Measurements from ENCODE around the gene CCDC30.
"Not testable (repeated sequence)": the region's sequence is repeated elsewhere in the genome, so short reads cannot be mapped to it uniquely, and the experiment has no call there.

Gene CCDC30

DNA sequence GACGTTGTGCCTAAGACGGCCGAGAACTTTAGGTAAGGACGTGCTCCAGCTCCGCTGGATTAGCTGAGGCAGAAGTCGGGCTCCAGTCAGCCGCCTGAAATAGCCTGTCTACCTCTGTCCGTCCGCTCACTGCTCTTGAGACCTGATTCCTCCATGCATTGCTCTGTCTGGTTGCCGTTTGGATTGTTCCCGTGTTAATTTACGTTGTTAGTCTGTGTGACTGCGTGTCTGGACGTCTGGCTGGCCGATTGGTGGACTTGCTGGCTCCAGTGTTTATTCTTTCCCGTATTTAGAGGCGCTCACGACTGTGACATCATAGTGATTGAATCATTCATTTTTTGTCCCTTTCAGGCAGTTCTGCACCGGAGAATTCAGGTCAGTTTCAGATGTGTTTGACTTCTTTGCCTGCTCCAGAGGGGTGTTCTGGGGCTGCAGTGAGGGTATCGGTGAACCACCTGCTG is 195.8 kb downstream of the CCDC30 start:
- no peak for DNase-seq

DNA sequence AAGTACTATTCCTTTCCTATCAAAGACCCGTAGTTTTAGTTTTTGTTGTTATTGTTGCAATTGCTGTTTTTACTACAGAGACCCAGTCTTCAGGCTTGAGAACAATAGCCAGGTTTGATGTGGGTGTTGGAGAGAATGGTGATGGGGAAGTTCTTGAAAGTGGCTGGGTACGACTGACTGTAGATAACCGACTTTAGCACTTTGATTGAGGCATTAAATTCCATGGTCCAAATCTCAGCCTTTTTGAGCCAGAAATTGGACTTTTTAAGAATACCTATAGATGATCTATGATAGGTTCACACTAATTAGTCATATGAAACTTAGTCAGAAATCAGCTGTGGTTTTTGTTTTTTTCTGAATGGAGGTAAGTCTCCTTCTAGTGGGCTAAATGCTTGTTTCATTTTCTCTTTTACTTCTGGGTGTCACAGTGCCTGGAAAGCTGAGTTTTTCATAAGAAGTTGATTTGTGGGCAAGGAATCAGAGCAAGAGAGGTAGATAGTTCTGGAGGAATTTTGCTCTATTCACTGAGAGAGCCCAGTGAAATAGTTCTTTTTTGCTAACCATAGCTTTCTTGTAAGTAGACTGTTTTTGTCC is 197.9 kb downstream of the CCDC30 start:
- DNase-seq = no peak

DNA sequence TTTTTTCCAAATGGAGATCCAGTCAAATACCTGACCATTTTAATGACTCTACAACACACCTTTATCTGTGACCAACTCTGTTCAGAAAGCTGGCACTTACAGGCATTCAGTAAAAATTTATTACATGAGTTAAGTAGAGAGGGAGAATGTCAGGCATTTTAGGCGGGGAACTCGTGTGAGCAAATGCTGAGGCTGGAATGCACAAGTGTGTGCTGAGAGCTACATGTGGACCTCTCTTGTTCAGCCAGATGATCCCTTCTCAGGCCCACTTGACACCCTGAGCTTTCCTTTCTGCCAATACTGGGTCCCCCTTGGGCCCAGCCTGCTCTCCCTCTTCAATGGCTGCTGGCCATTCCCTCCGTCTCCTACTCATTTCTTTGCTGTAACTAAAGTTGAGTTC is 206.8 kb downstream of the CCDC30 start:
- no peak for DNase-seq

DNA sequence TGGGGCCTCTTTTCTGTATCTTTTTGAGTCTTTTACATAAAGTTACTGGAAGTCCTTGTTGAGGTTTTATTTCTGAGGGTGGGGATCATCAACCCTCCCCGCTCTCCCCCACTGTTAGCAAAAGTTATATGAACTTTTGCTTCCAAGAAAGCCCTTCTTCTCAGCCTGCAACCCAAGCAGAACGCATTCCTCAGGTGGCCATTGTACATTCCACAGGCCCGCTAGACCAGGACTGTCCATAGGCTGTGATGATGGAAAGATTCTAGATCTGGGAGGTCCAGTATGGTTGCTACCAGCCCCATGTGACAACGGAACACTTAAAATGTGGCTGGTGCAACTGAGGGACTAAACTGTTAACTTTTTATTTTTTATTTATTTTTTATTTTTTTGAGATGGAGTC is 207.3 kb downstream of the CCDC30 start:
- no peak for DNase-seq

DNA sequence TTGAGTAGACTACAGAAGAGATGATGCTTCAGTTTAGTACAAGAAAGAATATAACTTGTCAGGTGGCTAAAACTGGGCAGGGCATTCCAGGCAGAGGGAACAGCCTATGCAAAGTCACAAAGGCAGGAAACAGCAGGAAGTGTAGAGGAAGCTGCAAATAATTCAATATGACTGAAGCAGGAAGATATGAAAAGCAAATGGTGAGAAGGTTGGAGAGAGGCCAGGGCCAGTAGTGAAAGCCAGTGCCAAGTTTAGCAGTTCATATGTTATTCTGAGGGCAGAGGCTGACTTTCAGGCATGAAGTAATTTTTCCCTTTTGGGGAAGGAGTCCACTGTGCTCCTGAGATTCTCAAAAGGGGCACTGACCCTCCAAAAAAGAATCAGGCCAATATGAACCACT is 211.1 kb downstream of the CCDC30 start:
- DNase-seq = no peak

DNA sequence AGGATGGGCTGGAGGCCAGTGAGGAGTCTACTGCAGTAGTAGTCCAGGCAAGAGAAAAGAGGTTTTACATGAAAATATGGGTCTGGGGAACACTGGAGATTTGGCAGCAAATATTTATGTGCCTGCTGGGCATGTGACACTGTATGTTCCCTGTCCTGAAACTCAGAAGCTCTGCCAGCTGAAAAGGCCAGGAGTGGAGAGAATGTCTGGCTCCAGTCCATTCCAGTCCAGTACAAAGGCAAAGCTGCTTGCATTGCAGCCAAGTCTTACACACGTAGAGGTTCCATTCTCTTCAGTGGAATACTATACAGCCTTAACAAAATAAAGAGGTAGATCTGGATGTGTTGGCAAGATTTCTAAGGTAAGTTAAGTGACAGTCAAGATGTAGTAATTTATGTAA is 211.6 kb downstream of the CCDC30 start:
- no peak for DNase-seq

DNA sequence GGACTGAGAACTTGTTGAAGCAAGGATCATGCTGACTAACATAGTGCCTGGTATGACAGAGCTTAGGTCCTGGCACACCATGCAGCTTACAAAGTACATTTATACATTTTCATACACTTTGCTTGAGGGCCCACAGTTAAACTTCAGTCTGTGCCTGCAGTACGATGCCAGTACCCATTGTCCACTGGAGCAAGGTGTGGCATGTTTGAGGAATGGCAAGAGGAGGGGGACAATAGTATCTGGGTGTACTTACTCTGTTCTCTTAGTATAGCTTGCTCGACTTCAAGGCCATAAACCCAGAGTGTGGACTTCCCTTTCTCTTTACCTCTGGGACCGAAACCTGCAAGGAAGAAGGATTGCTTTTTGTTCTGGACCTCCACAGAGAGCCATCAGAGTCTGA is 212.4 kb downstream of the CCDC30 start:
- no peak for DNase-seq

DNA sequence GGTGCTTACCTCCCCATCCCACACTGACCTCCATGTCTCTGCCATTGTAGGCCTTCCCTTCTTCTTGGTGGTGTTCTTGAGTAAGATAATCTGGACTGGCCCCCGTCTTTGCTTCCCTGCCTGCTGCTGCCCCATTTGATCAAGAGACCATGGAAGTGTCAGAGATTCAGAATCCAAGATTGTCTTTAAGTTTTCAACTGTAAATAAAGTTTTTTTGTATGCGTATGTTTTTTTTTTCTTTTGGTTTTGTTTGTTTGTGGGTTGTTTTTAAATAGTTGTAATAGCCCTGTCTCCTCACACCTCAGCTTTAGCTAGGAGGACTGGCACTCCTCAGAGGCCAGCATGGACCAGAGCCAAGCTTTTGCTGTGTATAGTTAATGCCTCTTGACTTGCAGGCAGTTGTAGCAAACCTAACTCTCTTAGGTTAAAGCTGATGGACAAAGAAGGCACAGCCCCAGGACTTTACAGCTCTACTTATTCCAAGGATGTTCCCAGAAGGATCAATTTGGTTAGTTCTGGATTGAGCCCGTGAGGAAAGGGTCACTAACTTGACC is 213.5 kb downstream of the CCDC30 start:
- no peak for DNase-seq

DNA sequence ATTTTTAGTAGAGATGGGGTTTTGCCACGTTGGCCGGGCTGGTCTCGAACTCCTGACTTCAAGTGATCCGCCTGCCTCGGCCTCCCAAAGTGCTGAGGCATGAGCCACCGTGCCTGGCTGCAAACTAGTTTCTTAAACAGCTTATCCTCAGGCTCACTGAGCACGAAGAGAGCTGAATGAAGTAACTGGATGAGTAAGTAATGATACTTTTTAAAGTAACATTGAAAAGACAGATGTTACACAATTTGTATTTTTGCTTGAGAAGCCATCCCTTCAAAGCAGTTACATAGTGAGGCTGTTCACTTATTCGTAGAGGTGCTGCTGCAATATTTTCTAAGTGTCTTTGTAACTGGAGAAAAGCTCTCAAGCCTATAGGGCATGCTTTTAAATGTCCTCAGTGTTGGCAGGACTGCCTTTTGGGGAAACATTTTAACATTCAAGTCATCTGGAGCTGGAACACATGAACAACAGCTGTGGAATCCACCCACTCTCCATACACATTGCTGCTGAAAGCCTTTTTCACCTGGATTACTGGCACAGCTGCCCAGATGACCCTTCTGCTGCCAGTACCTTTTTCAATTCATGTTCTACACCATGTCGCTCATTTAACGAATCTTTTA is 216.4 kb downstream of the CCDC30 start:
- DNase-seq = no peak

DNA sequence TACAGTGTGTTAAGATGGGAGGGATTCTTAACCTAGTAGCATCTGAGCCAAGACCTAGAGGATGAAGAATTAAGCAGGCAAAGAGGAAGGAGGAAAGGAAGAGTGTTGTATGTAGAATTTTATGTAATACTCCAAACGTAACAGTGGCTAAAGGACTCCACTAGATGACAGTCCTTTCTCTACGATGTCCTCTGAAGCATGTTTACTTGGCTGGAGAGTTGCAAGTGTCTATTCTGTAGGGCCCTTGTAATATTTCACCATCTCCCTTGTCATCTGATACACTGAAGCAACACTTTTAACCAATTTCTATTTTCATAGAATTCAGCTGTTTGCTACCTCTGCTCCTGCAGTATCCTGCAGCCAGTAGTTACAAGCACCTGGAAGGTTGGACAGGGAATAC is 217.0 kb downstream of the CCDC30 start:
- DNase-seq = no peak

DNA sequence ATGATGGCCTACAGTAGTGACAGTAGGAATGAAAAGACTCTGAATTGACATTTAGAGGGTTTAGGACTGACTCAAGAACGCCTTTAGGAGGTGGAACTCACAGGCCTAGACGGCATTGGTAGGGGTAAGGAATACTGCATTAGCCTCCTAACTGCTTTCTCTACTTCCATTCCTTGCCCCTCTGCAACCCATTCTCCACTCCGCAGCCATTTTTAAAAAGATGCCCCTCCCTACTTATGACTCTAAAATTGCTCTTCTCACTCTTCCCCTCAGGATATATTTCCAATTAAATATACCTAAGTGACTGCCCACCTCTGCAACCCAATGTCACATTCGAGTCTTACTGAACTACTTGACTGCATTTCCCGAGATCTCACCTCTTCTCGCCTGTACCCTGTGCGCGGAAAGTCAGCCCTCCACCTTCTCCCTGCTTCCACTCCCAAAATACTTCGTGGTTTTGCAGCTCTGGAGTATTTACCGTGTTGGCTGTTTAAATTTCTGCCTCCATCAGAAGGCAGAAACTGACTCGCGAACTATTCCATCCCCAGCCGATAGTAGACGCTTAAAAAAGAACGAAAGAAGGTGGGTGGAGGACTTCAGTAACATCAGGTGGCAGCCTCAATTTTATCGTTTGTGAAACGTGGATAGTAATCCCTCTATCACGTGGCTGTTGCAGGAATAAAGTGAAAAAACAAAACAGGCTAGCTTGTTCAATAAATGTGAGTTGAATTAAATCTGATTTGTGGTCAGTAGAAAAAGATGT is 218.0 kb downstream of the CCDC30 start:
- no peak for DNase-seq

DNA sequence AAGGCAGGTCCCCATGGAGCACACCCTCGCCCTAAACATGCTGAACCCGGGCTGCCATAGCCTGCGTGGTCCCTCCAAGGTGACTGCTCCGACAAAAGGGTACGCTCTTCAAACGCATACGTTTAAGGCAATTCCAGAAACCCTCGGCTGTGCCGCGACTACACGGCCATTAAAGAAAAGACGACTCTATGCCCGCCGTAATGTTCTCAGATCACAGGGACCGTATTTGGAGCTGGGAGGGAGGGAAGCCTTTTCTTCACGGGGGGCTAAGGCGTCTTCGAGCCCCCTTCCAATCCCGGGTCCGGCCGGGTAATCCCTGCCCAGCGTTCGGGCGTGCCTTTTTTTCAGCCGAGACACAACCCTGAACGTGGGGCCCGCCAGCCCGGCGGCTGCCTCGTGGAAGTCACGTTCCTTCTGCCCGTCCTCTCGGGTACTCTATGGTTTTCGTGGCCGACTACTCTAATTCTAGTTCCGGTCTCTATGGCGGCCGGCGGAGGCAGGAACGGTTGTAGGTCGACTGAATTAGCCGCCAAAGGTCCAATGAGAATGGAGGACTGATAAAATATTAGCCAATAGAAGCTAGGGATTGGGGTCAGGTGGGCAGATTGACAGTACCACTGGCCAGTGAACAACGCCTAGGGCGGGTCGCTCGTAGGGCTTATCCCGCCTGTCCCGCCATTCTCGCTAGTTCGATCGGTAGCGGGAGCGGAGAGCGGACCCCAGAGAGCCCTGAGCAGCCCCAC is 218.8 kb downstream of the CCDC30 start, which contains the start of gene YBX1:
YBX1 (plus strand) TSS at position 678 of the 743 bp plus-strand sequence. CDS start 148 bp downstream, outside the sequence.
- DNase-seq = peak; percentile 86 to 93 (median 87)

DNA sequence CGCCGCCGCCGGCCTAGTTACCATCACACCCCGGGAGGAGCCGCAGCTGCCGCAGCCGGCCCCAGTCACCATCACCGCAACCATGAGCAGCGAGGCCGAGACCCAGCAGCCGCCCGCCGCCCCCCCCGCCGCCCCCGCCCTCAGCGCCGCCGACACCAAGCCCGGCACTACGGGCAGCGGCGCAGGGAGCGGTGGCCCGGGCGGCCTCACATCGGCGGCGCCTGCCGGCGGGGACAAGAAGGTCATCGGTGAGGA is 219.3 kb downstream of the CCDC30 start:
- not testable (repeated sequence) for DNase-seq

DNA sequence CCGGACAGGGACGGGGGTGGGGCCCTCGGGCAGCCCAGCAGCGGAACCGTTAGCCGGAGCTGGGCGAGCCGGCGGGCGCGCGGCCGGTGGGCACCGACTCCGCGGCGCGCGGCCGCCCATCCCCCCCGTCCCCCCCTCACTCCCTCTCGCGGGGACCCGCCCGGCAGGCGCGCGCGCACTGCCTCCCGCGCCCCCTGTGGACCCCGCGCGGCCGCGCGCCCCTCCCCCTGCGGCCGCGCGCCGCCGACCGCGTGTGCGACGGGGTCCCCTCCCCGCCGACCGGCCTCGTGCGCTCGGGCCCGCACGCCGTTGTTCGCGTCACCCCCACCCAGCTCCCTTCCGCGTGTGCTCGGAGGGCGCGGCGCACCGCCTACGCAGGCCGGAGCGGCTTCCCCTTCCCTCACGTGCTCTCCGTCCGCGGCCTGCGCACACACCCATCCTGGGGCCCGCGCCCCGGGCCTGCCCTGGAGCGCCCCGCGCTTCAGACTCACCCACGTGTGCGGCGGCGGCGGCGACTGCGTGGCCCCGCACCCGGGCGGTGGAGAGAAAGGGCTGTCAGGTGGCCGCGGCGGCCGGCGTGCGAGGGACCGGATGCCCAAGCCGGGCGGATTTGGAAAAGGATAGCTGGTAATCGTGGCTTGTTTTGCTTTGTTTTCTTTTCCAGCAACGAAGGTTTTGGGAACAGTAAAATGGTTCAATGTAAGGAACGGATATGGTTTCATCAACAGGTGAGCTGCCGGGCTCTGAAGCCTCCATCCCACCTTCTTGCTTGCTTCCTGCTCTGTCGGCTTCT is 219.8 kb downstream of the CCDC30 start:
- peak; percentile 30 to 62 (median 32) for DNase-seq

DNA sequence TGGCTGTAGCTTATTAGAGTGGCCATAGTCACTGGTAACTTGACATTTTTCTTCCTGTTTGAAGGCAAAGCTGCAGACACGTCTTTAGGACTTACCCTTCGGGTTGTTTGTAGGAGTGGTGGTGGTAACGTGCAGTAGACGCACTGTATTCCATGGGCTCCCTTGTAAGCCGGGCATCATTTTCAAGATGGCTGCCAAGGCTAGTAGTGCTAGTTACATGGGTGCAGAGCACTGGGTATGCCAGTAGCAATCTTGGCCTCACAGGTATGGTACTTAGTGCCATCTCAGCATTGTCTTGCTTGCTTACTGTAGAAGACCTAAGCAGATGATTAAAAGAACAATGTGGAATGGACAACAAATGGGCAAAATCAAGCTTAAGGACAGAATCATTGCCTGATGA is 221.1 kb downstream of the CCDC30 start:
- no peak for DNase-seq

DNA sequence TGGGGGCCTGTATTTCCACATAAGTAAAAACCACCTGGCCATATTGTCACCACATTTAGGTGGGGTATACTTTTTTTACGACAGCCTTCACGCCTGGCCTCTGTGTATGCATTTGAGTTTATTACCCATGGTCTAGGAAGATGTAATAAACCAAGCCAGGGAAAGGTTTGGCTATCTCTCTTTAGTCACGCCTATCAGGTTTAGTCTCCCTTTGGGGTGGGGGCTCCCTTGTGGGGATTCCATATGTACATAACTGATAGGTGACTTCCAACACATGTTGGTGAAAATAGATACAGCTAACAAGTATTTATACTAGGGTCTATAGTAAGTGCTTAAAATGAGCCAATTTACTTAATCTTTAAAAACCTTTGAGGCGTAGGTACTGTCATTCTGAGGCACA is 223.3 kb downstream of the CCDC30 start:
- no peak for DNase-seq

DNA sequence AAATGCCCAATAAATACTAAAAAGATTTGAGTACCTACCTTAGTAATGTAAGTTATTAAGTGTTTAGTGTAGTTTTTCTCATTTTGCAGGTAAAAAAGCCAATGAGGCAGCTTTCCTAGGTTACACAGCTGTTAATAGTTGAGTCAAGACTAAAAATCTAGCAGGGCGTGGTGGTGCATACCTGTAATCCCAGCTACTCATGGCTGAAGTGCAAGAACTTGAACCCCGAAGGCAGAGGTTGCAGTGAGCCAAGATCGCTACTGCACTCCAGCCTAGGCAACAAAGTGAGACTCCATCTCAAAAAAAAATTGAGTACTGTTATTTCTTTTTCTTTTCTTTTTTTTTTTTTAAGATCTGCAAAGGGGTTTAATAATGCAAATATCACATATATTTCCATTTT is 226.8 kb downstream of the CCDC30 start:
- no peak for DNase-seq

DNA sequence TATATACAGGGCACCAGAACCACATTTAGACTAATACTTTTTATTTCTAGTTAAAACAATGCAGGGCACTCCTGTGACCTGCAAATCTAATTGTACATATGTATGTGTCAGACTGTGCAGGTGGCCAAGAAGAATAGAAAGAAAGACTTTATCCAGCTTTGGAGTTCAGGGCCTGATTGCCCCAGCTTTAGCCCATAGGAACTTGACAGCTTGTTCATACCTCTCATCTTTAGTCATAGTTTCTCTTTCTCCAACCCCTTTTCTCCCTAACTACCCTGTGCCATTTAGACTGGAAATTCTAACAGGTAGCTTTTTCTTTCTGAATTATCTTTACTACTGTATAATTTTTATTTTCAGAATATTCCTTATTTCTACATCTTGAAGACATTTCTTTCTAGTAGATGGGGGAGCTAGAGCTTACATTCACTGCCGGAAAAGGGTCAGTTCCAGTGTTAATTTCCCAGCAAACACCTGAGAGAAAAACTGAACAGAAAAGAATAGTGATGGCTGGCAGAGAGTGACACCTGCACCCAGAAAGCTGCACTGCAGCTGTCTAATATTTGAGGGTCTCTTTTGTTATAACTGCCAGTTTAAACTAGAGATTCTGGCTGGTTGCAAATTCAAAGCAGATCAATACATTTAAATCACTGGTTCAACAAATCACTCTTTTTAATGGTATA is 227.5 kb downstream of the CCDC30 start:
- no peak for DNase-seq

DNA sequence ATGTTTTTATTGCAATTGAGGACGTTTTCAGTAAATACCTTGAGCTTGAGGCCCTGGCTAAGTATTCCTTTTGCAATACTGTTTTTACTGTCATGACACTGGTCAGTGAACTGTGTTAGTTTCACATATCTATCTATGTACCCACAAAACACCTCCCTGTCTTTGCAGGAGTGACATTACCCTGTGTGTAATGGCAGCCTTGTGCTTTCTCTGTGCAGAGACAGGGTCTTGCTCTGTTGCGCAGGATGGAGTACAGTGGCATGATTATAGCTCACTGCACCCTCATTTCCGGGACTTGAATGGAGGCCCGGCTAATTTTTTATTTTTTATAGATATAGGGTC is 228.0 kb downstream of the CCDC30 start:
- DNase-seq = no peak

DNA sequence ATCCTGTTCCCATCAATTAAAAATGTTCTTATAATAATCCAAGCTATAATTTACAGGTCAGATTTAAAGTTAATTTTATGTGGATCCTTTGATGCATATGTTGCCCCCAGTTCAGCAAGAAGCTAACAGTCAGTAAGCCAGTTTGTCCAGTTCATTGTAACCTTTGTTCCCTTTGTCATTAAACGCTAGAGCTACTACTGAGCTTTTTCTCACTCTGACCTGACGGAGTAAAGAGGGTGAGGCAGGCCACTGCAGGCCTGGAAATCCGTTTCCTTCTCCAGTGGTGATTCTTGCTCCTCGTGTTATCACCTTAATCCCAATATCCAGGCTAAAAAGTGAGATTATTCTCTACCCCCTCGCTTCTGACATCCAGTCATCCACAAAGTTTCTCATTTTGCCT is 229.4 kb downstream of the CCDC30 start:
- no peak for DNase-seq

DNA sequence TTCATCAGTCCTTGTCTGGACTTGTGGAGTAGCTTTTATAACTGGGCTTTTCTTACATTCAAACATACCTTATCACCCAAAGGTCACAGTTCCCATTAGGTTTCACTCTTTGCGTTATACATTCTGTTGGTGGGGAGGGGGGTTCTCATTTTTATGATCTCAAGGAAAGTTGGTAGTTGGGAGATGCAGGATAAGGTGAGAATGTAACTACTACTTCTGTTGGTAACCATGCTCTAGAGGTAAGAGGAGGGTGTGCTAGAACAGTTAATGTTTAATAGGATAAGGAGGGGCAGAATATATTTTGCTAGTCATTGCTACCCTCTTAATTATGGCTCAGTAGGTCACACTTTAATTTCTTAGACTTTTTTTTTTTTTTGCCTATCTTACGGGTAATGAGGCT is 229.8 kb downstream of the CCDC30 start:
- no peak for DNase-seq
